ENCODE results near the gene RYR2.

Gene RYR2

GRCh38 chr1:237737448-237737847 is 695.5 kb downstream of the RYR2 start:
- H3K4me3 ChIP-seq (ENCODE audit: low read depth, low read length): no peak overlapping the region
- no peak for DNase-seq (ENCODE audit: low read depth)
- TF ChIP-seq CTCF (IDR thresholded peaks at IDR 0.05; ENCODE audit: control insufficient read depth, extremely low read depth, insufficient read depth): no peak

- H3K4me3 ChIP-seq (ENCODE audit: low read depth, low read length): no peak overlapping the region
- no peak for TF ChIP-seq CTCF (IDR thresholded peaks at IDR 0.05; ENCODE audit: control insufficient read depth, extremely low read depth, insufficient read depth)
- no peak for DNase-seq (ENCODE audit: low read depth)
Measured at GRCh38 chr1:237737938-237738610, 696.1 kb downstream of the RYR2 start.

GRCh38 chr1:237740846-237741245 is 698.9 kb downstream of the RYR2 start:
- TF ChIP-seq CTCF (IDR thresholded peaks at IDR 0.05; ENCODE audit: control insufficient read depth, extremely low read depth, insufficient read depth): no peak
- DNase-seq (ENCODE audit: low read depth): no peak

GRCh38 chr1:237745545-237745944 is 703.6 kb downstream of the RYR2 start:
- H3K4me3 ChIP-seq (ENCODE audit: low read depth, low read length): no peak overlapping the region
- DNase-seq (ENCODE audit: low read depth): no peak
- TF ChIP-seq CTCF (IDR thresholded peaks at IDR 0.05; ENCODE audit: control insufficient read depth, extremely low read depth, insufficient read depth): no peak

More at GRCh38 chr1:237740846-237741245, 698.9 kb downstream of the RYR2 start:
- no peak overlapping the region for H3K4me3 ChIP-seq (ENCODE audit: low read depth, low read length)

- no peak for TF ChIP-seq CTCF (IDR thresholded peaks at IDR 0.05; ENCODE audit: control insufficient read depth, extremely low read depth, insufficient read depth)
- no peak for DNase-seq (ENCODE audit: low read depth)
- no peak overlapping the region for H3K4me3 ChIP-seq (ENCODE audit: low read depth, low read length)
Measured at GRCh38 chr1:237748171-237748960, 706.4 kb downstream of the RYR2 start.

GRCh38 chr1:237749122-237749521 is 707.1 kb downstream of the RYR2 start:
- no peak overlapping the region for H3K4me3 ChIP-seq (ENCODE audit: low read depth, low read length)
- DNase-seq (ENCODE audit: low read depth): no peak
- TF ChIP-seq CTCF (IDR thresholded peaks at IDR 0.05; ENCODE audit: control insufficient read depth, extremely low read depth, insufficient read depth): no peak
